GM04503 (cell line): ENCODE results near the gene PCDHGA1.

Experiments used
- DNase-seq: peaks from one replicate; pipeline ENCODE4 v3.0.0-alpha.2; 2012; ENCODE audit warnings: low read depth

The PCDHGA1 gene

DNA sequence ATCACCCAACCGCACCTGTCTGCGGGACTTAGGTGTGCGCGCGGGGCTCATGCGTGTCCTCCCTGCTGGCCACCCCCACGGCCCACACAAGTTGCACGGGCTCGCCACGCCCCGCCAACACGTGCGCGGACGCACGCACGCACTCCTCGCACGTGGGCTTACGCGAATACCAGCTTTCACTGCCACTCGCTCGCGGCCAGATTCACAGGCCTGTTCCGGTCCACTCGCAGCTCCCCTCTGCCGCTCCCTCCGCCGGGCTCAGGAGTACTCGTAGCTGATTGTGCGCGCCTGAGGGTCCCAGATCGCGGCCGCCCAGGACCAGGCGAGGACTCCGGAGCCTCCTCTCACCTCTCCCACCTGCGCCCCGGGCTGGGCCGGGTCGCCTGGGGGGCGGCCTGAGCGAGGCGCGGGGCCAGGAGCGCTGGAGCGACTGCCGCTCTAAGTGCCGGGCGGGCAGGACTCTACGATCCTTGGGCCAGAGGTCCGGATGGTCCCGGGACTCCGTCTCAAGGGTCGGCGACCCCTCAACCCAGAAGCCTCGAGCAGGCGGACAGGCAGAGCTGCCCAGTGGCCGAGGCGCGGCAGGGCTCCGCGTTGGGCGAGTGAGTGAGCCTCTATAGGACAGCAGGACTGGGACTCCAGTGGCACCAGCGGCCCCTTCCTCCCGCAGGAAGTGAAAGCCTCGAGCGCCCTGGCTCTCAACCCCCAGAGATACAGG lies 162.0 kb downstream of the PCDHGA1 start:
- no peak for DNase-seq

DNA sequence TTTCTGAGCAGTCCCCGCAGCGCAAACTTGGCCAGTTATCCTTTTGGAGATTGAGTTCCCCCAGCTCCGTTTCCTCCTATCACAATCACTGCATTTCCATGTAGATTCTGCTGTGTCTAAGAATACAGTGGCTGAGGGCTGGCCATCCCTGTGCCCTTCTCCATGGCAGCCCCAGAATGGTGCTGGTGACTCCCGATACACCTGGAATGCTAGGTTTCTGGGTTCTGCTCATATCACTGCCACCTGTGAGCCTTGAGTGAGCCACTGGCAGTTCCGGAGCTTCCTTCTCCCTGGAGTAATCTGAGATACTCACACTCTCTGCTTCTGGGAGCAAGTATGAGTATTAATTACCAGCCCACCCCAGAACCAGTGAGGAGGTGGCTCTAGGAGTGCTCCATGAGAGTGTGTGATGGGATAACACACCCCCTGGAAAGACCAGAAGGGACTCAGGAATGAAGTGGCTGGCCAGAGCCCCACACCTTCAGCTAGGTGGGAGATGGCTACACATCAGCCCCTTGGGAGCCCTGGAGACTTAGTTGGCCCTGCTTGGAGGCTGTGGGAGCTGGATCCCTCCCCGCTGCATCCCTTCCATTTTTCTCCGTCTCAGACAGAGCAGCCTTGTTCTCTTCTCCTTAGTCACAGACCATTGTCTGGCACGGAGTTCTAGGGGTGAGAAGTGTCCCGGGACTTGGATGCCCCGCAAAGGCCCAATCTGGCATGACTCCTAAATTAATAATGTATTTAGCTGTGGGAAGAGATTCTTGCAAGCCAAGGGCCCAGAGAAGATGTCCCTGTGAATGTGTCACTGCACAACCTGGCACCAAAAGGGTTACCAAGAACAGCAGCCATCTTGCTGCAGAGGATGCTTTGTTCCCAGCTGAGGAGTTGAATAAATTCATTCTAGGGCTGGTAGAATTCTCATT lies 163.4 kb downstream of the PCDHGA1 start:
- no peak for DNase-seq

DNA sequence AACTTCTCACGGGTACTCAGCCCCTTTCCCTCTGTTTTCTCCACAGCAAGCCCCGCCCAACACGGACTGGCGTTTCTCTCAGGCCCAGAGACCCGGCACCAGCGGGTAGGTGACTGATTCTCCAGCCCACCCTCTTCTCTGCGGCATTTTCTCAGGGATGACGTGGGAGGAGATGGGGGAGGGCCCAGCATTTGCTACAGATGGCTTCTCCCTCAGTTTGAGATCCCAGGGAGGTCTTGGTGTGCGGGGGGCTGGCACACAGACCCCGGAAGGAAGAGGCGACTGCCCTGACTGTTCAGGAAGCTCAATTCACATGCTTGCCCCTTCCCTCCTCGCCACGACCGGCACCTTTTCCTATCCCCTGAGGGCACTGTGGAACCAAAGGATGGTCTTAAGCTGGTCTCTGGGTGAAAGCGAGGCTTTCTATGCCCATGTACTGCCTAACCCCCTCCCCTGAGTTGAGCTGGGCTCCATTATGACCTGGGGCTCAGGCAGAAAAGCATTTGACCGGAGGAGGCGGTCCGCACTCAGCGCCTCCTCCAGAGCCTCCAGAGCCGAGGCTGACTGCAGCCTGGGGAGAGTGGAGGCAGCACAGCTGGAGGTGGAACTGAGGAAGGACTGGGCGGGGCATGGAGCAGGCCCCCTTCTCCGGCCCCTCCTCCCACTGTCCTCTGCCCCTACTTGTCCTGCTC lies 164.6 kb downstream of the PCDHGA1 start:
- no peak for DNase-seq

DNA sequence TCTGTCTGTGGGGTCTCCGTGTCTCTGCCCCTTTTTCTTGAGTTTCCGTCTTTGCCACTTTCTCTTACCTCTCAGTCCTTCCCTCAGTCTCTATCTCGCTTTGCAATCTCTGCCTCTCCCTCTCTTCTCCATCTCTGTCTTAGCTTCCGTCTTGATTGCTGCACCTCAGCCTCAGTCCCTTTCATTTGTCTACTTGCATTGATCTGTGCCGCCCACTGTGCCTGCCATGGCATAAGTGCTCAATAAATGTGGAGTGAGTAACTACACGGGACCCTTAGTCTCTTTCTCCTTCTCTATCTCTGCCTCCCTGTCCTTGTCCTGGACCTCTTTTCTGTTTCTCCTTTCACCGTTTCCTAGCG lies 165.1 kb downstream of the PCDHGA1 start:
- DNase-seq: no peak

DNA sequence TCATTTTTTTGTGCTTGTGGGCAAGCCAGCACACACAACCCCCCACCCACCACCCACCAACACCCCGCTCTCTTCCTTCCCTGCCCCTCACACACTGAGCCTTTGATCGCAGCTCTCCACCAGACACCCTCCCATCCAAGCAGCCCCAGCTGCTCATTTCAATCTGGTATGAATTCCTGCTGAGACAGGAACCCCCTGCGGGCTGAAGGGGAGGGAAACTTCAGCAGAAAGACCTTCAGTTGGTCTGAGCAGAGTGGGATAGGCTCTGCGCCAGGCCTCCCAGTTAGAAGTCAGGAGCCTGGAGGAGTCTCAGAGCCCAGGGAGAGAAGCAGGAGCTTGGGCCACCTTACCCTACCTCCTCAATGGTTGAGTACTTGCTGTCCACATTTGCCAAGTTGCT lies 165.7 kb downstream of the PCDHGA1 start:
- DNase-seq: no peak

DNA sequence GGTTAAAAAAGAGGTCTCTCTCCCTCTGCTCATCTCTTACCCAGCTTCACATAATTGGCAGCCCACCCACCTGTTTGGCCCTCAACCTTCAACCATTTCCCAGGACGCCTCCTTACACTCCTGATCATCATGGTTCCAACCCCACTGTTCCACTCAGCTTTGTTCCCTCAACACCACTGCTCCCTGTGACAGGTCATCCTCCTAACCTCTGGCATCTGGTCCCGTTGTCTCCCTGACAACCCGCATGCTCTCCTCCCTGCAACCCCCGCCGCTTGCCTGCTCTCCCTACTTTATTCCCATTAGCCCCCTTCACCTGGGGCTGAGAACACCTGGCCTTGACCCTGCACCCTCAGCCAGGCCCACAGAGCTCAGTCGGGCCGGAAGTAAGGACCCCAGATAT lies 171.4 kb downstream of the PCDHGA1 start:
- DNase-seq: no peak

DNA sequence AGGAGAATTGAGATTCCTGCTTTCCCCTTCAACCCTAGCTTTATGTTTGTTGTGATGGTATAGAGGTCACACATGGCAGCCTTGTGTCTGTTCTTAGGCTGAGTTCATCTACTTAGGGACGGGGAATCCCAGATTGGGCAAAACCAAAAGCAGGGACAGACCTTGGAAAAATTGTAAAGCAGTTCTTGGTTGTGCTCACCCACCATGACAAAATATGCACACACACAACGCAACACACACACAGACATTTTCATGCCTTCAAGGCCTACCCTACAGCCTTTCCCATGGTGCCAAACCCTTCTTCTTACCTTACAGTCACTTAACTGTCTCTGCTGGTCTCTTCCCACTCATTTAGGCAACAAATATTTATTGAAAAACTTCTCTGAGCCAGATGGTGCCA lies 173.4 kb downstream of the PCDHGA1 start:
- DNase-seq: no peak

DNA sequence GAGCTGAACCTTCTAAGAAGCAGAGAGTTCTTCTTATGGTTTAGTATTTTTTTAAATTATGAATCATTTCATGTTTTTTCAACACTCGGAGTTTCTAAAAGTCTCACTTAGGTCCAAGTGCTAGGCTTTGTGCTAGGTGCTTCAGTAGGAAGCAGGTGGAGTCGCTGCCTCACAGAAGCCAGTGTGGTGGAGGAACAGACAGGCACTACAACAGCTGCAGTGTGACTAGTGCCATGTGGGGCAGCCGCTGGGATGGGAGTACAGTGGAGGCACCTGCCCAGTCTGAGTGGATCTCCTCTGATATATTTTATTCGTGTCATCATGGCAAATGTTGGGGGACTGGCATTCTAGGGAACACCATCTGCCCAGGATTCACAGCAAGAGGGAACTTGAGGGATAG lies 173.9 kb downstream of the PCDHGA1 start:
- DNase-seq: no peak

DNA sequence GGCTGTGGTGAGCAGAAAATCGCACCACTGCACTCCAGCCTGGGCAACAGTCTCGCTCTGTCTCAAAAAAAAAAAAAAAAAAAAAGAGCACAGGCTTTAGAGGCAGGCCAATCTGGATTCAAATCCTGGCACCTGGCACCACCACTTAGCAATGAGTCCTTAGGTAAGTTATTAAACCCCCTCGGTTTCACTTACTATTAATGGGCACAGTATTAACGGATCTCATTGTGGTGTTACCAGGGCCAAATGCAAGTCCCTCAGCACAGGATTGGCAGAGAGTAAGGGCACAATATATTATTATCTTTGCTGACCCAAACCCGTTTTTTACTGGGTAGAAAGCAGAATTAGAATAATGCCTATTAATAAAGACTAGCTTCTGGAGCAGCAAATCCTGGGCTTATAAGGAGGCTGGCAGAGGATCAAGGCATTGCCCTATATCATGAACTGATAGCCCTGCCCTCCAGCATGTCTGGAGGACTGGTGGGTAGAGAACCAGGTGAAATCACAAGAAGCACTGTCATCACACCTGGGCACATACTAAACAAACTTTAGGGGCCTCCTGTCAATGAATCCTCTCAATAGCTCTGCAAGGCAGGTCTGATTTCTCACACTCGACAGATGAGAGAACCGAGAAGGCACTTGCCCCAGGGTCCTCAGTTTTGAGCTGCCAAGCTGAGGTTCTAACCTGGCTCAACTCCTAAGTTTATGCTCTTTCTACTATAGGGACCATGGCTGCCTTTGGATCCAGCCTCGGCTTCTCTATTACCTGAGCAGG lies 176.3 kb downstream of the PCDHGA1 start:
- no peak for DNase-seq

DNA sequence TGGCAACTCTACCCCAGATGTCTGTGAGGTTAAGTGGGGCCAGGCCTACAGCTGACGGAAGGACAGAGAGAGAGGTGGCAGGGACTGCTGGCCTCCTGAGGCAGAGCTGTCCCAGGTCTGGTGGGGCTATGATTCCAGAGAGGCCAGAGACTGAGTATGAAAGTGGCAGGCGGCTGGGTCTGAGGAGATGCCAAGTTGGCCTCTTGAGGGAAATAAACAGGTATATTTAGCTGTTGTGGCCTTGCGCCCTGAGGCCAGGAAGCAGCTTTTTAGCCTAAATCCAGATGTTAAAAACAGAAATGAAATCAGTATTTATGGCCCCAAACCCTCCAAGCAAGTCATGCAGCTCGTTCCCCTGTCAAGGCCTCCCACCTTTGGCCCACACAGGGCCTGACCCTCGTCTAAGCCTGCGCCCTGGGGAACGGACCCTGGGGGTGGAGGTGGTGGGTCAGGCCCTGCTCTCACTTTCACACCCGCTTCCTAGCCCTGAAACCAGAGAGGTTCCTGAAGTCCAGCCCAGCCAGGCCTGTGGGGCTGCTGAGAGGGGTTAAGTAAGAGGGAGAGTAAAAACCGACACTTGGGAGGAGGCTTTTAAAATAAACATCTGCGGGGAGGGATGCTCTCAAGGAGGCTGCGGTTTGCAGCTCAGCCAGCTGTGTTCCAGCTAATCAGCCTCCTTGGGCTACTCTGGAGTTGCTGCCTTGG lies 177.2 kb downstream of the PCDHGA1 start:
- peak; percentile 68 for DNase-seq

DNA sequence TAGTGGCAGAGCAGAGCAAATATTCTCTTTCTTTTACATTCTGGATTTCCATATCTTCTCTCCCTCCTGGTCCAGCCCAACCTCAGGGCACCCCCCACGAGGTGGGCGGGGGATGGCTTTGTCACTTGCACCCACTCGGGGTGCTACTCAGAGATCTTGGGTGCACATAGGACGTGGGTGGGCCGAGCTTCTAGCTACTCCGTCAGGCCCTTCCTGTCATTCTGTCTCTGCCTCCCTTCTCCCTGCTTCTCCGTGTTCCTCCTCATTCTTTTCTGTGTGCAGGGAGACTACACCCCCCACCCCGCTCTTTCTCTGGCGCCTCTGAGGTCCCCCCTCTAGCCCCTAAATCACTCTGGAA lies 178.1 kb downstream of the PCDHGA1 start:
- no peak for DNase-seq

DNA sequence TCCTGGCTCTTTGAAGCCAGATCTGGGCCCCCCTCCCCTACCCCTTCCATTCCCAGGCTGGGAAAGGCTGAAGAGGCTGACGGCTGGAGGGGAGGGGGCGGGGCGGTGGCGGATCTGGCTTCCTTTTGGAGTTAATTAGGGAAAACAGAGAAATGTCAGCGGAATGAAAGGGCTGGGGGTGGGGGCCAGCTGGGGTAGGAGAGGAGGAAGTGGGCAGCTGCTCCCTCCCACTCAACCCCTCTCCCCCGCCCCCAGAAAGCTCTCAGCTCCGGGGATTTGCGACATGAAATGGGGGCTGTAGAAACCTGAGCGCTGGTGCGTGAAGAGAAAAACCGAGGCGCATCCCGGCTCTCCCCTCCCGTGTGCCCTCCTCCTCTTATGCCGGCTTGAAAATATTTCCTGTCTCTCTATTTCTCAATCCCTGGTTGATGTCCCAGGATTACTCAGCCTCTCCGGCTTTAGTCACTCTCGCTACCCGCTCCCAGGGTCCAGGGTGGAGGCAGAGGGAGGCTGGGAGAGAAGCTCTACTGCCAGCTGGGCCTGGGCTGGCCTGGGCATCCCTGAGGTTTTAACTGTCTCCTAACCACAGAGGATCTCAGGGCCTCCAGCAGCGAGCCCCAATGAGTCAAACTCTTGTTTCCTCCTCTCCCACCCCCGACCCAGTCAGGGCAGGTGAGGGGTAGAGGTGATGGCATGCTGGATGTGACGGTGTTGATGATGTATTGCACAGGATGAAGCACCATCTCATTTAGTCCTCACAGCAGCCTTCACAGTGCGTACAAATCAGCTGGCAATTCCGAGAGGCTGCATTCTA lies 178.7 kb downstream of the PCDHGA1 start:
- DNase-seq: peak; percentile 93

DNA sequence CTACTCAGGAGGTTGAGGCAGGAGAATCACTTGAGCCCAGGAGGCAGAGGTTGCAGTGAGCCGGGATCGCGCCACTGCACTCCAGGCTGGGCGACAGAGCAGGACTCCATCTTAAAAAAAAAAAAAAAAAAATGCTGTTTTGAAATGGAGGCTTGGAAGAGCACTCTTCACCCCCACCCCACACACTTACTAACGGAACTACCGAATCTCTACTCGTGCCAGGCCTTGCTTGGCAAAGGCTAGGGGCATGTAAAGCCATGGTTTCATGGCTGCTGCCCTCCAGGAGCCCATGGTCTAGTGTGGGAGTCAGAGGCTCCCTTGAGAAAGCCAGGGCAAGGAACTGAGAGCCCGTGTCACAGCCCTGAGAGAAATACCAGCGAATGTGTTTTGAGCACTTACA lies 179.8 kb downstream of the PCDHGA1 start:
- DNase-seq: no peak

DNA sequence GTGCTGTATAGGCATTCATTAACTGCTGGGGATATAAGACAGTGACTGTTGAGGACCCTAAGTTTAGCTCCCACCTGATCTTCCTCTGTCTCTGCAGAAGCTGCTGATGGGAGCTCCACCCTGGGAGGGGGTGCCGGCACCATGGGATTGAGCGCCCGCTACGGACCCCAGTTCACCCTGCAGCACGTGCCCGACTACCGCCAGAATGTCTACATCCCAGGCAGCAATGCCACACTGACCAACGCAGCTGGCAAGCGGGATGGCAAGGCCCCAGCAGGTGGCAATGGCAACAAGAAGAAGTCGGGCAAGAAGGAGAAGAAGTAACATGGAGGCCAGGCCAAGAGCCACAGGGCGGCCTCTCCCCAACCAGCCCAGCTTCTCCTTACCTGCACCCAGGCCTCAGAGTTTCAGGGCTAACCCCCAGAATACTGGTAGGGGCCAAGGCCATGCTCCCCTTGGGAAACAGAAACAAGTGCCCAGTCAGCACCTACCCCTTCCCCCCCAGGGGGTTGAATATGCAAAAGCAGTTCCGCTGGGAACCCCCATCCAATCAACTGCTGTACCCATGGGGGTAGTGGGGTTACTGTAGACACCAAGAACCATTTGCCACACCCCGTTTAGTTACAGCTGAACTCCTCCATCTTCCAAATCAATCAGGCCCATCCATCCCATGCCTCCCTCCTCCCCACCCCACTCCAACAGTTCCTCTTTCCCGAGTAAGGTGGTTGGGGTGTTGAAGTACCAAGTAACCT lies 180.7 kb downstream of the PCDHGA1 start:
- DNase-seq: no peak

DNA sequence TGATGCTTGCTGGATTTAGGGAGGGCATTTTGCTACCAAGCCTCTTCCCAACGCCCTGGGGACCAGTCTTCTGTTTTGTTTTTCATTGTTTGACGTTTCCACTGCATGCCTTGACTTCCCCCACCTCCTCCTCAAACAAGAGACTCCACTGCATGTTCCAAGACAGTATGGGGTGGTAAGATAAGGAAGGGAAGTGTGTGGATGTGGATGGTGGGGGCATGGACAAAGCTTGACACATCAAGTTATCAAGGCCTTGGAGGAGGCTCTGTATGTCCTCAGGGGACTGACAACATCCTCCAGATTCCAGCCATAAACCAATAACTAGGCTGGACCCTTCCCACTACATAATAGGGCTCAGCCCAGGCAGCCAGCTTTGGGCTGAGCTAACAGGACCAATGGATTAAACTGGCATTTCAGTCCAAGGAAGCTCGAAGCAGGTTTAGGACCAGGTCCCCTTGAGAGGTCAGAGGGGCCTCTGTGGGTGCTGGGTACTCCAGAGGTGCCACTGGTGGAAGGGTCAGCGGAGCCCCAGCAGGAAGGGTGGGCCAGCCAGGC lies 181.5 kb downstream of the PCDHGA1 start:
- DNase-seq: no peak

DNA sequence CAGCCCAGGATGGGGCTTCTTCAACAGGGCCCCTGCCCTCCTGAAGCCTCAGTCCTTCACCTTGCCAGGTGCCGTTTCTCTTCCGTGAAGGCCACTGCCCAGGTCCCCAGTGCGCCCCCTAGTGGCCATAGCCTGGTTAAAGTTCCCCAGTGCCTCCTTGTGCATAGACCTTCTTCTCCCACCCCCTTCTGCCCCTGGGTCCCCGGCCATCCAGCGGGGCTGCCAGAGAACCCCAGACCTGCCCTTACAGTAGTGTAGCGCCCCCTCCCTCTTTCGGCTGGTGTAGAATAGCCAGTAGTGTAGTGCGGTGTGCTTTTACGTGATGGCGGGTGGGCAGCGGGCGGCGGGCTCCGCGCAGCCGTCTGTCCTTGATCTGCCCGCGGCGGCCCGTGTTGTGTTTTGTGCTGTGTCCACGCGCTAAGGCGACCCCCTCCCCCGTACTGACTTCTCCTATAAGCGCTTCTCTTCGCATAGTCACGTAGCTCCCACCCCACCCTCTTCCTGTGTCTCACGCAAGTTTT lies 182.1 kb downstream of the PCDHGA1 start:
- DNase-seq: no peak

DNA sequence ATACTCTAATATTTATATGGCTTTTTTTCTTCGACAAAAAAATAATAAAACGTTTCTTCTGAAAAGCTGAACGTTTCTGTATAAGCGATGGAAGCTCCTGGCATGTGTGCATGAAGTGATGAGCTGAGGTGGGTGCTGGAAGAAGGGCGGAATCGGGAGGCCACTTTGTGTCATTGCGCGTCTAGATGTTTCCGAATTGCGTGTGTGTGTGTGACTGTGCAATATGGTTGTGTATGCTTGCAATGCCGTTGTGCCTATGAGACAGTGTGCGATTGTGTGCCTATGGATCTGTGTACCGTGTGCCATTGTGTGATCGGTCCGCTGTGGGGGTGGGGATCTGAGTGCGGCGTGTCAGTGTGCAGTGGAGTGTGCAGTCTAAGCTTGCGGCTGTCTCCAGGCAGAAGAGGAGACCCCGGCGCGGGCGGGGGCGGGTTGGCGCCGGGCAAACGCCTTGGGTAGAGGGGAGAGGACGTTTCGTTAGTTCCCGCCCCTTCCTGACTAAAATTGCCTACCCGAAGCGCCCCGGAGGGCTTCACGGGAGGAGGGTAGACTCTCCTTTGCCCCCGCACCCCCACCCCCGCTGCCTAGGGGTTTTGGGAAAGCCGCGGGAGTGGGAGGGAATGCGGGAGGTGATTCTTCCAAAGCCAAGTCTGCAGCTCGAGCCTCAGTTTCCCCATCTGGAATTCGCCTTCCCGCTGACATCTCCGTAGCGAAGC lies 182.8 kb downstream of the PCDHGA1 start:
- DNase-seq: no peak

DNA sequence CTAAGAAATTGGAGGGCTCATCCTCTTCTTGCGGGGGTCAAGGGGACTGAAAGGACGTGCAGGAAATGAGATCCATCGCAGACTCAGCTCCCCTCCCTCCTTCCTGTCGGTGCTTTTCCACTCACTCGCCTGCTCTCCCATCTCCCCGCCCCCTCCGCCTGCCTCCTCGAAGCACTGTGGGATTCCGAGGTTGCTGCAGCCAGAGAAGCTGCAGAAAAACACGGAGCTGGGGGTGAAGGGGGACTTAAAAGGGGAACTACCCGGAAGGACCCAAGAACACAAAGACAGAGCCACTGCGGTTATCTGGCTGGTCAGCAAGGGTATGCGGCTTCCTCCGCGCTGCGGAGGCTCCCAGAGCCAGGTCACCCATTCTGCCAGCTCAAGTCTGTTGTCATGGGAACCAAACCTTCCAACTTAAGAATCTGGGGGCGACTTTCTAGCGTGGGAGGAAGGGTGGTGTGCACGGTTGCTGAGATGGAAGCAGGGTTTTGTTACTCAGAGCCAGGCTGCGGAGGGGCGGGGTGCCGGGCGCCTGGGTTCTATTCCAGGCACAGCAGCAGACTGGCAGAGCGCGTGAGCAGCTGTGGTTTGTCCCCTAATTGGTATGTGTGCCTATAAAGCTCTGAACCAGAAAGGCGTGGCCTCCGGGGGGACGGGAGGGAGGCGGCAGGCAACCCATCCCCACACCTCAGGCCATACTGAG lies 183.5 kb downstream of the PCDHGA1 start:
- DNase-seq: peak; percentile 78
